Activated CD8-positive, alpha-beta memory T cell treated with anti-CD3 and anti-CD28 coated beads for 48 hours (primary cell): ENCODE results near the gene OR6K2.

Source experiments
- DNase-seq, 3 experiments: peaks; one replicate each; pipeline ENCODE4 v3.0.0-alpha.2; 2020; ENCODE audit warnings: low read depth in 2 of 3, low spot score in 2 of 3

The OR6K2 gene

DNA sequence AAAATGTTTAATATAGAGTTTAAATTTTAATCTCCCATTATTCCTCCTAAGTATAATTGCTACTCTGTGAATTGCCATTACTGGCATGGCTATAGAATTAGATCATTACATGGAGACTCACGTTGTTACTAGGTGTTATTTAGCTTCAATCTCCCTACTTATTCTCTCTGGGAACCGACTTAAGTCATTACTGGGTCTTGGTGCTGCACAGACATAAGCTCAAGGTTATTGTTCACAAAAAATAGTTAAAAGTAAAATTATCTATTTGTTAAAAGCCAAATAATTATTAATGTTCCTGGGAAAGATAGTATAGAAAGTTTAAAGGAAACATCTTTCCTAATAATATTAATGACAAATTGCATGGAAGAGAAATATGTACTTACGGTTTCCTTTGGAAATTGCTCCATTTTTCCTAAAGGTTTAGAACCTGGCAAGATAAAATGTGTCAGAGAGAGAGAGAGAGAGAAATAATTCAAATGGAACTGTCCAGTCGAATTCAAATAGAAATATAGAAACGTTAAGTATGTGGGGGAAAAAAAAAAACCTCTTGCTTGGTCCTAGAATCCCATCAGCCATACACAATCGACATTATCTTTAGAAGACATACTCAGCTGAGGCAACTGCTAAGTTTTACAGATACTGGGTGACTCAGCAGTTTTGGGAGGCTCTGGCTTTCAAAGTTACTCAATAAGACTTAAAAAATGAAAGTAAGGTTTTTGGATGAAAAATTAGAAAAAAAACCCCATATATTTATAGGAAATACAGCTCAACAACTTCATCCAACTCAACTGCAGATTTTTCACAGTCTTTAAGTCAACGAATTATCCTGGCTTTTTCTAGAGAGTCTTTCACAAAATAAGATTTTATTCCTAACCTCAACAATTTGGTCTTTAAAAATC lies 14.1 kb downstream of the OR6K2 start, which contains the start of gene SPTA1:
Gene SPTA1, minus strand, starts transcription at position 605 of the 899 bp plus-strand sequence. Its CDS starts 198 bp downstream, at position 407.
- DNase-seq, result no peak

DNA sequence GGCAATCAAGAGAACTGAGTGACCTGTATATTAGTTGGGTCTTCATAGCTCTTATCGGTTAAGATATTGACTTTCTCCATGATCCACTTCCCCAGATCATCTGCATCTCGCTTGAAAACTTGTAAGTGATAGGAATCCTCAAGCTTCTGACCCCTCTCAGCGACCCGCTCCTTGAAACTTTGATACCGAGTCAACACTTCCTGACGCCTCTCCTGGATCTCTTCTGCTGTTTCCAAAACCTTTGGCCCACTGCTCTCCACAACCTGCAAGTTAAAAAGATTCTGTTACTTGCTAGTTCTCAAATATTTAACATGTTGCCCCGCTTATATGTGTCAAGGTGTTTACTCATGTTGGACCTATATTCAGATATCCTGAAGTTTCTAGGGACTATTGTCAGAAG lies 15.4 kb downstream of the OR6K2 start:
- DNase-seq, result no peak

- no peak for DNase-seq
Observed at GRCh38 chr1:158681606-158682005, 18.8 kb downstream of the OR6K2 start.

- DNase-seq, result no peak
Observed at GRCh38 chr1:158679289-158679688, 21.2 kb downstream of the OR6K2 start.

DNA sequence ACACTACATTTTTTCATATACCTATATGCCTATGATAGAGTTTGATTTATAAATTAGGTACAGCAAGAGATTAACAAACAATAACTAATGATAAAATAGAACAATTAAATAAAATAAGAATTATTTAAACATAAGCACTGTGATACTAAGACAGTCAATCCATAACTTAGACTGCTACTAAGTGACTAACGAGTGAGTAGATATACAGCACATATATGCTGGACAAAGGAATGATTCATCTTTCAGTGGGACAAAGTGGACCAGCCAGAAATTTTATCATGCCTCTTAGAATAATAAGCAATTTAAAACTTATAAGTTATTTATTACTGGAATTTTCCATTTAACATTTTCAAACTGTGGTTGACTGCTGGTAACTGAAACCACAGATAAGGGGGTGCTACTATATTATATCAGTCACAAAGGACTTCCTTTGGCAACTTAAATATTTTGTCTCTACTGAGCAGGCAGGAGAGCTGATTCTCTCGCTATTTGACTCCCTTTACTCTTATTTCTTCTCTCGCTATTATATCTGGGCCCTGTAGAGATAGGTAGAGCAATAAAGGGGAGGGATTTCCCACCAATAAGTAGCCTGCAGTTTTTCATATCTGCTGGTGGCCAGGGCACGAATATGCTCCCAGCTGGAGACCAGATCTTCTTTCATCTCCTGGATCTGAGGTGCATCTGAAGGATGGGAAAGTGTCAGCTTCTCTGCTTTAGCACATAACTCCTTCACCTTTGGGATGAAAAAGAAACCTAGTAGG lies 24.7 kb downstream of the OR6K2 start:
- no peak for DNase-seq

GRCh38 chr1:158674302-158674701 lies 26.1 kb downstream of the OR6K2 start:
- DNase-seq, result no peak

DNA sequence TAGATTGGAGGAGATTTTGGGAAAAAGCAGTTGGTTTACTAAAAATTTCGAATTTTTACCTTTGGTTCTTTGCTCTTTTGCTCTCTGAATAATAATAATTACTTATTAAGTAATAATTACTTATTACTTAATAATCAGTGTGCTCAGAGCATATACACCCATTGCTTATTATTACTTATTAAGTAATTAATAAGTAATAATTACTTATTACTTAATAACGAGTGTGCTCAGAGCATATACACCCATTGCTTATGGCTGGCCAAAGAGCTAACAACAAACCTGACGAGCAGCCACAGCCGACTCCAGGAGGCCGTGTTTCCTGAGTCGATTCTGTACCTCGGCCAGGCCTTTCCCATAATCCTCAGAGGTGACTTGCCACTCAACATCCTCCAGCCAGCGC lies 34.4 kb downstream of the OR6K2 start:
- DNase-seq, result no peak

GRCh38 chr1:158654571-158654970 lies 45.9 kb downstream of the OR6K2 start:
- DNase-seq, result no peak

DNA sequence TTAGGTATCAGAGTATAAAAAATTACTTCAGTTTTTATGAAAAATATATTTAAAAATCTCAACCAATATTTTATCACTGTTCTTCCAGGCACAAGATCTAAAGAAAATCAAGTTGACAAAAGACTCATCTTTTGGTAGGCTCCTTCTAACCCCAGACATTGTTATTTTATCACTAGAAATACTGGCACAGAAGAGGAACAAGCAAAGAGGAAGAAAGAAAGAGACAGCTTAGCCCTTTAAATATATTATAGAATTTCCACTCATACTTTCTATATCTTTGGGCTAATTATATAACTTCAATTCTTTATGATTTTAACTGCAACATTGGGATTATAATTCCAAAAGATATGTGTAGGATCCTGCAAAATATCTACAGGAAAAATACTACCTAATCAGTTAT lies 46.4 kb downstream of the OR6K2 start:
- DNase-seq, result no peak

GRCh38 chr1:158652721-158653334 lies 47.6 kb downstream of the OR6K2 start:
- no peak for DNase-seq
